Activated CD8-positive, alpha-beta memory T cell treated with anti-CD3 and anti-CD28 coated beads for 24 hours (primary cell): ENCODE data around the gene CRIP3.
"Not testable (repeated sequence)": the region's sequence is repeated elsewhere in the genome, so short reads cannot be mapped to it uniquely, and the experiment has no call there.

Experiments
- DNase-seq: peaks from one replicate; pipeline ENCODE4 v3.0.0-alpha.2; 2020

Gene CRIP3

GRCh38 chr6:43304882-43305281 is 3.7 kb downstream of the CRIP3 start:
- DNase-seq = no peak

GRCh38 chr6:43304361-43304760 is 4.3 kb downstream of the CRIP3 start:
- no peak for DNase-seq

- no peak for DNase-seq
Observed at GRCh38 chr6:43303751-43304331, 4.8 kb downstream of the CRIP3 start.

- not testable (repeated sequence) for DNase-seq
Observed at GRCh38 chr6:43303006-43303405, 5.6 kb downstream of the CRIP3 start.

GRCh38 chr6:43302126-43302525 is 6.5 kb downstream of the CRIP3 start:
- no peak for DNase-seq

- no peak for DNase-seq
Observed at GRCh38 chr6:43301081-43301870, 7.3 kb downstream of the CRIP3 start.

GRCh38 chr6:43299338-43300293 is 9.0 kb downstream of the CRIP3 start:
- DNase-seq = no peak

GRCh38 chr6:43298565-43299337 is 9.9 kb downstream of the CRIP3 start:
- DNase-seq = no peak

- DNase-seq = no peak
Observed at GRCh38 chr6:43297644-43298564, 10.7 kb downstream of the CRIP3 start, which contains the start of gene SLC22A7. SLC22A7 (plus strand) TSS chr6:43298260; CDS start chr6:43298359, 99 bp downstream.

GRCh38 chr6:43296780-43297497 is 11.7 kb downstream of the CRIP3 start:
- DNase-seq = no peak

- no peak for DNase-seq
Observed at GRCh38 chr6:43295456-43295855, 13.2 kb downstream of the CRIP3 start.

GRCh38 chr6:43294536-43294935 is 14.1 kb downstream of the CRIP3 start:
- DNase-seq = no peak

GRCh38 chr6:43293698-43294097 is 14.9 kb downstream of the CRIP3 start:
- no peak for DNase-seq

GRCh38 chr6:43292763-43293318 is 15.8 kb downstream of the CRIP3 start:
- no peak for DNase-seq

GRCh38 chr6:43292341-43292740 is 16.3 kb downstream of the CRIP3 start:
- DNase-seq = no peak

- DNase-seq = no peak
Observed at GRCh38 chr6:43291708-43292107, 16.9 kb downstream of the CRIP3 start.

- no peak for DNase-seq
Observed at GRCh38 chr6:43290905-43291355, 17.7 kb downstream of the CRIP3 start.

- DNase-seq = no peak
Observed at GRCh38 chr6:43290339-43290904, 18.2 kb downstream of the CRIP3 start.

- DNase-seq = no peak
Observed at GRCh38 chr6:43287717-43288679, 20.6 kb downstream of the CRIP3 start.
